Smooth muscle cell (in vitro differentiated cells): ENCODE measurements around the gene LDLRAD2. TPM values are rescaled to one million over a fixed set of nuclear protein-coding genes. Genes with fewer than 3 reads are reported as not detected.

ENCODE experiments used
- DNase-seq: peaks from one replicate; lab custom pipeline; 2025; ENCODE audit not compliant: unreplicated experiment; lab: John Stamatoyannopoulos, UW
- H2AFZ ChIP-seq: fragments of 200-600 bp; sonication (generic); 2 replicates; pipeline ENCODE4 v1.6.0; 2016; ENCODE audit warnings: antibody characterized with exemption, low read depth, mild to moderate bottlenecking
- H3F3A ChIP-seq: fragments of 200-600 bp; sonication (generic); 2 replicates; pipeline ENCODE4 v1.6.0; 2017; ENCODE audit warnings: antibody characterized with exemption, low read depth
- H3K27ac ChIP-seq: fragments of 200-600 bp; sonication (generic); 2 replicates; pipeline ENCODE4 v1.5.1; 2016; ENCODE audit warnings: low read depth, mild to moderate bottlenecking
- H3K27me3 ChIP-seq: fragments of 200-600 bp; sonication (generic); 2 replicates; pipeline ENCODE4 v1.6.1; 2016; ENCODE audit warnings: low read depth, mild to moderate bottlenecking
- H3K36me3 ChIP-seq: fragments of 200-600 bp; sonication (generic); 2 replicates; pipeline ENCODE4 v1.5.1; 2016; ENCODE audit warnings: low read depth
- H3K4me1 ChIP-seq: fragments of 200-600 bp; sonication (generic); 2 replicates; pipeline ENCODE4 v1.5.1; 2016; ENCODE audit warnings: low read depth
- H3K4me2 ChIP-seq: fragments of 200-600 bp; sonication (generic); 2 replicates; pipeline ENCODE4 v1.6.0; 2016; ENCODE audit warnings: mild to moderate bottlenecking
- H3K4me3 ChIP-seq: fragments of 200-600 bp; sonication (generic); 2 replicates; pipeline ENCODE4 v1.5.1; 2016; ENCODE audit warnings: mild to moderate bottlenecking
- H3K79me2 ChIP-seq: fragments of 200-600 bp; sonication (generic); 2 replicates; pipeline ENCODE4 v1.6.0; 2016; ENCODE audit warnings: low read depth, mild to moderate bottlenecking
- H3K9ac ChIP-seq: fragments of 200-600 bp; sonication (generic); 2 replicates; pipeline ENCODE4 v1.6.0; 2016; ENCODE audit warnings: low read depth
- H3K9me3 ChIP-seq: fragments of 200-600 bp; sonication (generic); replicated peaks from 2 replicates; pipeline ENCODE4 v1.5.1; 2016; ENCODE audit warnings: low read depth
- H4K20me1 ChIP-seq: fragments of 200-600 bp; sonication (generic); 2 replicates; pipeline ENCODE4 v1.6.0; 2016; ENCODE audit warnings: low read depth
- CTCF ChIP-seq: fragments of 200-600 bp; sonication (generic); IDR thresholded peaks from 2 replicates; pipeline ENCODE4 v1.5.1; 2017; ENCODE audit warnings: borderline replicate concordance, mild to moderate bottlenecking, antibody characterized with exemption; ENCODE audit not compliant: insufficient read depth, poor library complexity, severe bottlenecking
- WGBS: methylation state at CpG from one replicate; pipeline ENCODE4 v1.1.7; 2016; ENCODE audit warnings: low lambda C conversion rate; 5-methylcytosine and 5-hydroxymethylcytosine counted together
- polyA plus RNA-seq: library from polyadenylated mRNA; unstranded; fragments of >200 nt; fragmentation: Nextera tagmentation; extraction: Ambion mirVana; gene quantifications from 2 replicates; pipeline ENCODE4 v1.2.1, GENCODE V29; 2016
- total RNA-seq: library from RNA; depleted of rRNA; stranded (reverse); fragments of >200 nt; gene quantifications from 2 replicates; pipeline ENCODE4 v1.2.3, GENCODE V29; 2014

LDLRAD2 gene
- total and polyA plus RNA-seq, 2 experiments from 2014 or later = 0.04 to 7.9 TPM

- Histone ChIP-seq H3K4me2 (no peak overlapping the region), H3F3A (no peaks in the 10 kb centered on the region), H3K36me3 (peaks cover 20% of the 10 kb centered on the region), H3K27ac (no peak overlapping the region), H3K4me1 (no peaks in the 10 kb centered on the region), H4K20me1 (no peaks in the 10 kb centered on the region), H3K9me3 (no peaks in the 10 kb centered on the region), H3K4me3 (no peak overlapping the region), H3K27me3 (no peaks in the 10 kb centered on the region), H2AFZ (no peak overlapping the region), H3K79me2 (no peaks in the 10 kb centered on the region), H3K9ac (no peak overlapping the region)
- no peak for DNase-seq
- 93% methylated on average over 23 of the region's 23 CpGs for WGBS
- TF ChIP-seq CTCF = no peak
Measured at GRCh38 chr1:21838359-21839157, 26.5 kb downstream of the LDLRAD2 start.

GRCh38 chr1:21839337-21840037 is 27.4 kb downstream of the LDLRAD2 start:
- no peaks in the 10 kb centered on the region for H3K4me1 ChIP-seq
- no peak overlapping the region for H3K27ac ChIP-seq
- DNase-seq = no peak
- WGBS = 98% methylated on average over 19 of the region's 19 CpGs
- H4K20me1 ChIP-seq = no peaks in the 10 kb centered on the region
- no peaks in the 10 kb centered on the region for H3K27me3 ChIP-seq
- no peak overlapping the region for H2AFZ ChIP-seq
- no peaks in the 10 kb centered on the region for H3K9me3 ChIP-seq
- no peaks in the 10 kb centered on the region for H3F3A ChIP-seq
- H3K36me3 ChIP-seq = peaks cover 11% of the 10 kb centered on the region
- H3K9ac ChIP-seq = no peak overlapping the region
- TF ChIP-seq CTCF = no peak
- H3K79me2 ChIP-seq = no peaks in the 10 kb centered on the region
- no peak overlapping the region for H3K4me2 ChIP-seq
- no peak overlapping the region for H3K4me3 ChIP-seq

- Histone ChIP-seq H4K20me1 (no peaks in the 10 kb centered on the region), H3F3A (no peaks in the 10 kb centered on the region), H3K4me3 (no peak overlapping the region), H3K9me3 (no peaks in the 10 kb centered on the region), H3K4me1 (no peaks in the 10 kb centered on the region), H3K36me3 (no peaks in the 10 kb centered on the region), H3K27me3 (no peaks in the 10 kb centered on the region), H2AFZ (no peak overlapping the region), H3K4me2 (no peak overlapping the region), H3K27ac (no peak overlapping the region), H3K9ac (no peak overlapping the region), H3K79me2 (no peaks in the 10 kb centered on the region)
- WGBS = 97% methylated on average over 13 of the region's 13 CpGs
- TF ChIP-seq CTCF = no peak
- no peak for DNase-seq
Measured at GRCh38 chr1:21840981-21841380, 28.9 kb downstream of the LDLRAD2 start.
